OCI-LY3 (cell line): Measurements from ENCODE around the gene PPIL1.

Source experiments
- H2AFZ ChIP-seq: fragments of 200-600, 300-600 bp; shearing (Covaris generic); 2 replicates; pipeline ENCODE4 v1.6.0; 2014; ENCODE audit warnings: antibody characterized with exemption, low read depth, low read length
- H3K27ac ChIP-seq: fragments of 200-600, 300-600 bp; sonication (generic); 2 replicates; pipeline ENCODE4 v1.5.1; 2014; ENCODE audit warnings: mild to moderate bottlenecking, low read length, moderate library complexity, mixed read lengths
- H3K27me3 ChIP-seq: fragments of 200-600, 300-600 bp; sonication (generic); 2 replicates; pipeline ENCODE4 v1.6.1; 2014; ENCODE audit warnings: low read depth, low read length, mixed read lengths
- H3K36me3 ChIP-seq: fragments of 200-600, 300-600 bp; sonication (generic); replicated peaks from 2 replicates; pipeline ENCODE3; 2014; ENCODE audit warnings: low read depth, low read length, mixed read lengths
- H3K4me1 ChIP-seq: fragments of 300-600, 200-600 bp; sonication (generic); 2 replicates; pipeline ENCODE4 v1.6.1; 2014; ENCODE audit warnings: low read length, mixed read lengths
- H3K4me2 ChIP-seq: fragments of 200-600, 300-600 bp; sonication (generic); 2 replicates; pipeline ENCODE4 v1.6.1; 2014; ENCODE audit warnings: low read length, mixed read lengths
- H3K4me3 ChIP-seq: fragments of 300-600, 200-600 bp; sonication (generic); 2 replicates; pipeline ENCODE4 v1.5.1; 2014; ENCODE audit warnings: antibody characterized with exemption, mild to moderate bottlenecking, low read length, moderate library complexity
- H3K79me2 ChIP-seq: fragments of 300-600, 200-600 bp; shearing (Covaris generic); 2 replicates; pipeline ENCODE4 v1.6.1; 2014; ENCODE audit warnings: mild to moderate bottlenecking, low read length, mixed read lengths
- H3K9ac ChIP-seq: fragments of 300-600, 200-600 bp; shearing (Covaris generic); 2 replicates; pipeline ENCODE4 v1.6.0; 2014; ENCODE audit warnings: mild to moderate bottlenecking, low read length, moderate library complexity
- H3K9me3 ChIP-seq: fragments of 200-600, 300-600 bp; shearing (Covaris generic); 2 replicates; pipeline ENCODE4 v1.6.1; 2014; ENCODE audit warnings: low read length, mixed read lengths; ENCODE audit not compliant: insufficient read depth
- H4K20me1 ChIP-seq: fragments of 200-600, 300-600 bp; sonication (generic); 2 replicates; pipeline ENCODE4 v1.6.1; 2016; ENCODE audit warnings: low read length, mixed read lengths; ENCODE audit not compliant: insufficient read depth
- EZH2phosphoT487 ChIP-seq: fragments of 200-600 bp; shearing (Covaris generic); IDR thresholded peaks from 2 replicates; pipeline ENCODE4 v1.6.1; 2018; ENCODE audit warnings: antibody characterized with exemption, mixed run types, low read depth
- TF ChIP-seq, protein P1 (sequence below): fragments of 200-600, 300-600 bp; sonication (generic); IDR thresholded peaks from 2 replicates; pipeline ENCODE4 v1.5.1; 2014; ENCODE audit warnings: antibody characterized with exemption, low read length, low read depth

PPIL1 gene

DNA sequence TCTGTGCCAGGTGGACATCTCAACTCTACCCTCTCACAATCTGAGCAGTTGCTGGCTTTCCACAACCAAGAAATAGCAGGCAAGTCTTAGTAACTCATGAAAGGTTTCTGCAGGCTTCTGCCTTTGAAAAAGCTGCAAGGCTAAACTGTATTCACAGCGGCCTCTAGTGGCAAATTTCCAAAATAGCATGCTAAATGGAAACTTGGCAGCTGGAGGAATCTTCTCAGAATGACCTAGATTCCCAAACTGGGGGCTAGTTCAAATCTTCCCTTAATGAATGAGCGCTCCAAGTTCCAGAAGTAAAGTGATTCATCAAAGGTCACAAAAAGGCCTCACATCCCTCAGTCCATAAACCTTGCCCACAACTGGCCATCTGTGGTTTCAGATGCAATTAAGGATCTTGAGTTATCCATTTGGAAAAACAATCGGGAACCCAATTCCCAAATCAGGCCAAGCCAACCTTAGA, 23.4 kb downstream of the PPIL1 start:
- TF ChIP-seq, protein P1, sequence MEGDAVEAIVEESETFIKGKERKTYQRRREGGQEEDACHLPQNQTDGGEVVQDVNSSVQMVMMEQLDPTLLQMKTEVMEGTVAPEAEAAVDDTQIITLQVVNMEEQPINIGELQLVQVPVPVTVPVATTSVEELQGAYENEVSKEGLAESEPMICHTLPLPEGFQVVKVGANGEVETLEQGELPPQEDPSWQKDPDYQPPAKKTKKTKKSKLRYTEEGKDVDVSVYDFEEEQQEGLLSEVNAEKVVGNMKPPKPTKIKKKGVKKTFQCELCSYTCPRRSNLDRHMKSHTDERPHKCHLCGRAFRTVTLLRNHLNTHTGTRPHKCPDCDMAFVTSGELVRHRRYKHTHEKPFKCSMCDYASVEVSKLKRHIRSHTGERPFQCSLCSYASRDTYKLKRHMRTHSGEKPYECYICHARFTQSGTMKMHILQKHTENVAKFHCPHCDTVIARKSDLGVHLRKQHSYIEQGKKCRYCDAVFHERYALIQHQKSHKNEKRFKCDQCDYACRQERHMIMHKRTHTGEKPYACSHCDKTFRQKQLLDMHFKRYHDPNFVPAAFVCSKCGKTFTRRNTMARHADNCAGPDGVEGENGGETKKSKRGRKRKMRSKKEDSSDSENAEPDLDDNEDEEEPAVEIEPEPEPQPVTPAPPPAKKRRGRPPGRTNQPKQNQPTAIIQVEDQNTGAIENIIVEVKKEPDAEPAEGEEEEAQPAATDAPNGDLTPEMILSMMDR, result peak; percentile 93
- no peak for TF ChIP-seq EZH2phosphoT487
- no peaks in the 10 kb centered on the region for H3K9me3 ChIP-seq
- no peak overlapping the region for H3K4me3 ChIP-seq
- H3K27me3 ChIP-seq, result no peaks in the 10 kb centered on the region
- no peaks in the 10 kb centered on the region for H4K20me1 ChIP-seq
- no peak overlapping the region for H3K4me2 ChIP-seq
- H3K27ac ChIP-seq, result no peak overlapping the region
- H3K9ac ChIP-seq, result no peak overlapping the region
- no peak overlapping the region for H2AFZ ChIP-seq
- H3K79me2 ChIP-seq, result no peaks in the 10 kb centered on the region
- H3K4me1 ChIP-seq, result no peaks in the 10 kb centered on the region
- peaks cover 41% of the 10 kb centered on the region for H3K36me3 ChIP-seq

DNA sequence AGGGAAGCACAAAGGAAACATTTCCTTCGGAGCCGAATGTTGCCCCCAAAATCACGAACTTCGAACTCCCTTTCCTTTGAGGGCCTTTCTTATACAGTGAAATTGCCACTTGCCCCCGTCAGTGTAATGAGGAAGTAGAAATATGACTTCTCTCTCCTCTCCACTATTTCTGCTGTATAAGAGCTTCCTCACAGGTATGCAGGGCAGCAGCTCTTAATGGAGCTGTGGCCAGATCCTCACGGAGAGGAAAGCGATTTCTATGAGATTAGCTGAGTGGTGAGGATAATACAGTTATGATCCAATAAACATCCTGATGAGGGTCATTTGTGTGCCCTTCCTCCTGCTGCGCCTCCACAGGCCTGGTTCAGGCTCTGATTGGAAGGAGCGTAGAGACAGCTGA, 24.6 kb downstream of the PPIL1 start:
- Histone ChIP-seq H3K36me3 (peaks cover 30% of the 10 kb centered on the region), H3K4me3 (no peak overlapping the region), H3K27ac (no peak overlapping the region), H4K20me1 (no peaks in the 10 kb centered on the region), H3K4me1 (no peaks in the 10 kb centered on the region), H3K4me2 (no peak overlapping the region), H3K9ac (no peak overlapping the region), H3K27me3 (no peaks in the 10 kb centered on the region), H2AFZ (no peak overlapping the region), H3K9me3 (no peaks in the 10 kb centered on the region), H3K79me2 (no peaks in the 10 kb centered on the region)
- TF ChIP-seq EZH2phosphoT487, result no peak
- TF ChIP-seq, protein P1, result no peak

- no peak for TF ChIP-seq EZH2phosphoT487
- TF ChIP-seq, protein P1, result no peak
- H4K20me1 ChIP-seq, result no peaks in the 10 kb centered on the region
- no peak overlapping the region for H2AFZ ChIP-seq
- peaks cover 25% of the 10 kb centered on the region for H3K36me3 ChIP-seq
- no peaks in the 10 kb centered on the region for H3K4me1 ChIP-seq
- H3K27ac ChIP-seq, result no peak overlapping the region
- H3K4me3 ChIP-seq, result no peak overlapping the region
- H3K9ac ChIP-seq, result no peak overlapping the region
- no peaks in the 10 kb centered on the region for H3K9me3 ChIP-seq
- no peaks in the 10 kb centered on the region for H3K79me2 ChIP-seq
- H3K27me3 ChIP-seq, result no peaks in the 10 kb centered on the region
- no peak overlapping the region for H3K4me2 ChIP-seq
Observed at GRCh38 chr6:36848658-36849441, 25.8 kb downstream of the PPIL1 start.

GRCh38 chr6:36847991-36848390, 26.6 kb downstream of the PPIL1 start:
- Histone ChIP-seq H3K4me2 (no peak overlapping the region), H3K9ac (no peak overlapping the region)

More at GRCh38 chr6:36847991-36848390, 26.6 kb downstream of the PPIL1 start:
- H3K27ac ChIP-seq, result no peak overlapping the region
- H3K36me3 ChIP-seq, result peaks cover 17% of the 10 kb centered on the region
- no peaks in the 10 kb centered on the region for H3K4me1 ChIP-seq
- no peaks in the 10 kb centered on the region for H4K20me1 ChIP-seq
- no peaks in the 10 kb centered on the region for H3K9me3 ChIP-seq
- no peaks in the 10 kb centered on the region for H3K27me3 ChIP-seq
- TF ChIP-seq, protein P1, result no peak
- no peak for TF ChIP-seq EZH2phosphoT487
- no peaks in the 10 kb centered on the region for H3K79me2 ChIP-seq
- no peak overlapping the region for H2AFZ ChIP-seq
- H3K4me3 ChIP-seq, result no peak overlapping the region
